GM23248 (cell line): ENCODE measurements around the gene SNX22.

ENCODE experiments used
- EZH2 ChIP-seq: fragments of 200-600 bp; sonication (generic); IDR thresholded peaks from 2 replicates; pipeline ENCODE4 v1.6.1; 2018; ENCODE audit warnings: antibody characterized with exemption, mild to moderate bottlenecking; ENCODE audit not compliant: insufficient read depth, poor library complexity, severe bottlenecking
- EZH2phosphoT487 ChIP-seq: fragments of 200-600 bp; sonication (generic); IDR thresholded peaks from 2 replicates; pipeline ENCODE4 v1.6.1; 2018; ENCODE audit warnings: antibody characterized with exemption, moderate library complexity, mild to moderate bottlenecking, low read depth; ENCODE audit not compliant: insufficient read depth

DNA sequence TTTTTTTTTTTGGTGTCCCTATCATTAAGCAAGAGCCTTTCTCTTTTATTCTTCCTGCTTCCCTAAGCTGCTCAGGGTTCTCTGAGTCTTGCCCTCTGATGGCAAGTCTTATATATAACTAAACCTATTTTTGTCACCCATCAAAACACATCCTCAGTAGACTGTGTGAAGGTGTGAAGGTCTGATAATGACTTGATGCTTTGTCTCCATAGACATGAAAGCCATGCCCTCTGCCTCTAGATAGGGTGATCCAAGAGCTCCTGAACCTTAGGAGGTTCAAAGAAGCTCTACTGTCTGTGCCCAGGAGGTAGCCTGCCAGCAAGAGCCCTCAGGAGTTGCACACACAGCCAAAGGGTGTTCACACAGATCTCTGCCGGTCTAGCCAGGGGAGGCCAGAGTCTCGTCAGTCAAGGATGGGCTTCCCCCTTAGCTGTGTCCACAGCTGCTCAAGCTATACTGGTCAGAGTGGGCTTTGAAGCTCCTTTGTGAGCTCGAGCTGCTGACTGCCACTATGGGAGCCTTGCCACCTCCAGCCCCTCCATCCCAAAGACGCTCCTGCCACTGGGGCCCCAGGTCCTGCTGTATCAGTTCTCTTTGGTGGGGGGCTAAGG lies 13.1 kb upstream of the SNX22 start:
- TF ChIP-seq EZH2 (no peak), EZH2phosphoT487 (no peak)
